ENCODE measurements around the gene SH3BP2. TPM values are rescaled to one million over a fixed set of nuclear protein-coding genes. Genes with fewer than 3 reads are reported as not detected.
"Not testable (repeated sequence)": the region's sequence is repeated elsewhere in the genome, so short reads cannot be mapped to it uniquely, and the experiment has no call there.

The SH3BP2 gene
- total and polyA plus RNA-seq, 7 experiments from 2014 or later = 5.9 to 269 (median 23.1) TPM

DNA sequence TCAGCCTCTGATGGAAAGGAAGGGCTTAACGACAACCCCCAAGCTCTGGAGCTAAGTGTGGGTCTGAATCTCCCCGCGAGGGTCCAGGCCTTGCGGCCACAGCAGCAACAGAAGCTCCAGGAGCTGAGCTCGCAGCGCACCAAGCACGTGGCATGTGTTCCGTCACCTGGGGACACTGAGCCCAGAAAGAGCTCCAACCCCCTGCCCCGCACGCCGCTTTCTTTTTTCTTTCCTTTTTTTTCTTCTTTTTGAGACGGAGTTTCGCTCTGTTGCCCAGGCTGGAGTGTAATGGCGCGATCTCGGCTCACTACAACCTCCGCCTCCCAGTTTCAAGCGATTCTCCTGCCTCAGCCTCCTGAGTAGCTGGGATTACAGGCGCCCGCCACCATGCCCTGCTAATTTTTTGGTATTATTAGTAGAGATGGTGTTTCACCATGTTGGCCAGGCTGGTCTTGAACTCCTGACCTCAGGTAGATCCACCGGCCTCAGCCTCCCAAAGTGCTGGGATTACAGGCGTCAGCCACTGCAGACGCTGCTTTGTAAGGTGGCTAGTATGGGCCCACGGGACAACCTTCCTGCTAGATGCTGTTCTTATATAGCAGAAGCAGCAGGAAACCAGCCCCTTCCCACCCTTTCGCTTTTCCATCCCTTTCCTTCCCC is 36.1 kb upstream of the SH3BP2 start:
- H3K27ac ChIP-seq (ENCODE audit: low read depth, low read length) = peak overlapping the region; percentile 51
- no peaks in the 10 kb centered on the region for H3K27me3 ChIP-seq (ENCODE audit: control insufficient read depth in 2 of 2, insufficient read depth in 2 of 2, low read length in 2 of 2)
- H3K9me3 ChIP-seq (ENCODE audit: control insufficient read depth in 2 of 3, low read length in 3 of 3) = no peaks in the 10 kb centered on the region
- ChIA-PET POLR2A (no interaction called here), CTCF (no interaction called here)
- no peaks in the 10 kb centered on the region for H3K9me3 Mint-ChIP-seq
- intact Hi-C loops (cut with micrococcal nuclease) = loop anchor here (1.0 to 2.0 kb wide), 11 partner anchors 11 to 515 kb away; partner anchors contain the start of genes ADD1 (in 2 of the 2), FAM193A (in 2 of the 2), HAUS3 (in 2 of the 2) and POLN (in 2 of the 2)
- H3K36me3 ChIP-seq (ENCODE audit: control insufficient read depth in 2 of 3, insufficient read depth in 3 of 3, low read length in 3 of 3) = peaks cover 0 to 9% (median 0%) of the 10 kb centered on the region in 3 experiments
- no peaks in the 10 kb centered on the region for H3K27me3 Mint-ChIP-seq
- H3K36me3 Mint-ChIP-seq = peaks cover 0 to 11% (median 0%) of the 10 kb centered on the region in 5 donors
- H3K4me3 Mint-ChIP-seq = peak overlapping the region; percentile 59 to 93 (median 79)
- peaks cover 9 to 12% of the 10 kb centered on the region in 2 donors for H3K4me1 ChIP-seq (ENCODE audit: control insufficient read depth in 2 of 2, insufficient read depth in 2 of 2, low read length in 2 of 2)
- no peak for ATAC-seq
- H3K4me3 ChIP-seq (ENCODE audit: low read length) = peak overlapping the region; percentile 53
- no peak for DNase-seq
- peak overlapping the region; percentile 54 to 84 (median 73) for H3K27ac Mint-ChIP-seq
- H3K4me1 Mint-ChIP-seq = peaks cover 22 to 29% (median 26%) of the 10 kb centered on the region in 7 donors

DNA sequence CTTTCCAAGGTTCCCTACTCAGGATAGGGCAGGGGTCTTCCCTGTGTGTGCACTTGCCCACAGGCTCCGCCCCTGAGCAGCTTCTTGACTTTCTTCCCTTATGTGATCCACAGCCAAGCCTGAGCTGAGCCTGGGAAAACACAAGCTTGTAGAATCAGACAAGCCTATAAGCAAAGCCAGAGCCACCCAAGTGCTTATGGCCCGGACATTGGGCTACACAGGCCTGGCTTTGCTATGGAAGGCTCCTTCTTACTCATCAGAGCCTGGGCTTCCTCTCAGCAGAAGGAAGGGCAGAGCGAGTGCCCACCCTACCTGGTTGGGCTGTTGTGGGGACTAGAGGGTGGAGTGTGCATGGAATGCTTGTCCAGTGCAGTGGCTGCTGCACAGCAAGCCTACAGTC is 35.5 kb upstream of the SH3BP2 start:
- Mint-ChIP-seq H3K4me3 (peak overlapping the region; percentile 26 to 93 (median 74)), H3K4me1 (peaks cover 16 to 27% (median 21%) of the 10 kb centered on the region in 7 donors), H3K9me3 (no peaks in the 10 kb centered on the region), H3K27me3 (no peaks in the 10 kb centered on the region), H3K27ac (peak overlapping the region in 6 of 9 donors; percentile 17 to 80 (median 53)), H3K36me3 (peaks cover 0 to 8% (median 0%) of the 10 kb centered on the region in 5 donors)
- no peaks in the 10 kb centered on the region for H3K27me3 ChIP-seq (ENCODE audit: control insufficient read depth in 2 of 2, insufficient read depth in 2 of 2, low read length in 2 of 2)
- no peak overlapping the region for H3K27ac ChIP-seq (ENCODE audit: low read depth, low read length)
- ChIA-PET CTCF (interaction anchor here (0.5 kb wide), 1 partner anchor 13 kb away, joined by 3 read pairs; no protein-coding TSS in a partner anchor), POLR2A (no interaction called here)
- H3K9me3 ChIP-seq (ENCODE audit: control insufficient read depth in 2 of 3, low read length in 3 of 3) = no peaks in the 10 kb centered on the region
- peaks cover 0 to 6% (median 0%) of the 10 kb centered on the region in 3 experiments for H3K36me3 ChIP-seq (ENCODE audit: control insufficient read depth in 2 of 3, insufficient read depth in 3 of 3, low read length in 3 of 3)
- ATAC-seq (no peak), DNase-seq (no peak)
- intact Hi-C loops (cut with micrococcal nuclease) = loop anchor here (2.0 kb wide), 5 partner anchors 55 to 339 kb away; partner anchors contain the start of genes ADD1 (in 1 of the 2), CFAP99 (in 1 of the 2) and ZFYVE28 (in 1 of the 2)
- H3K4me1 ChIP-seq (ENCODE audit: control insufficient read depth in 2 of 2, insufficient read depth in 2 of 2, low read length in 2 of 2) = peaks cover 9 to 12% of the 10 kb centered on the region in 2 donors
- no peak overlapping the region for H3K4me3 ChIP-seq (ENCODE audit: low read length)

DNA sequence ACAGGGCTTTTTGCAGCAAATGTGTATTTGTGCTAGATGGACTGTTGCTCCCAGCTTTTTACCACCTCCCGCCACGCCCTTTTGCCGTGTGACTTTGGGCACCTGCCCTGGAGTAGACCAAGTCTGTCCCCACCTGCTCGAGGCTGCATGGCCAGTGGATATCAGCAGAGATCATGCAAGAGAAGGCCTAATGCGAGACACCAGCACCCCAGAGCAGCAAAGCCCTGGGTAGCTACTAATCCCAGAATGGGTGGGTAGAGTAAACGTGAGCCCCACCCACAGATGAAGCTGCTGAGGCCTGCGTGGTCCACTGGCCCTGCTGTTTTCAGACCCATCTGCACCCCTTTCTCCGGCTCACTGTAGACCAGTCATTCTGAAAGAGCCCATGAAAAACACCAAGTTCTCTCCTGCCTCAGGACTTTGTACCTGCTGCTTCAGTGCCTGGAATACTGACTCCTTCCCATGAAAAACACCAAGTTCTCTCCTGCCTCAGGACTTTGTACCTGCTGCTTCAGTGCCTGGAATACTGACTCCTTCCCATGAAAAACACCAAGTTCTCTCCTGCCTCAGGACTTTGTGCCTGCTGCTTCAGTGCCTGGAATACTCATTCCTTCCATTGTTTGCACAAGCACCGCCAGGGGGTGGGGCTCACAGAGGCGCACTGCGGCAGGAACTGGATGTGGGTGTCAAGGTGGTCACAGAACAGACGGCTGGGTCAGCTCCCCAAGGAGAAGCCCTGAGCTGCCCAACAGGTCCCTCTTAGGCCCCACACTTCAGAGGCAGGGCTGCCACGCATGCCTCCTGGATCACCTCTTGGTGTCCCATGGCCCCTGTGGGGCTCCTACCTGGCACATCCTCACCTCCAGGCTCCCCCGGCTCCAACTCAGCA is 31.6 kb upstream of the SH3BP2 start:
- Mint-ChIP-seq H3K4me3 (no peak overlapping the region), H3K36me3 (no peaks in the 10 kb centered on the region), H3K9me3 (no peaks in the 10 kb centered on the region), H3K4me1 (peaks cover 0 to 15% (median 5%) of the 10 kb centered on the region in 7 donors), H3K27me3 (no peaks in the 10 kb centered on the region), H3K27ac (peak overlapping the region in 4 of 9 donors; percentile 14 to 71 (median 54))
- Histone ChIP-seq H3K9me3 (ENCODE audit: control insufficient read depth in 2 of 3, low read length in 3 of 3) (no peaks in the 10 kb centered on the region), H3K4me3 (ENCODE audit: low read length) (no peak overlapping the region), H3K4me1 (ENCODE audit: control insufficient read depth in 2 of 2, insufficient read depth in 2 of 2, low read length in 2 of 2) (peaks cover 0 to 4% of the 10 kb centered on the region in 2 donors), H3K27me3 (ENCODE audit: control insufficient read depth in 2 of 2, insufficient read depth in 2 of 2, low read length in 2 of 2) (no peaks in the 10 kb centered on the region), H3K36me3 (ENCODE audit: control insufficient read depth in 2 of 3, insufficient read depth in 3 of 3, low read length in 3 of 3) (no peaks in the 10 kb centered on the region), H3K27ac (ENCODE audit: low read depth, low read length) (no peak overlapping the region)
- POLR2A ChIA-PET = interaction anchor here (0.6 kb wide), 1 partner anchor 1058 kb away, joined by 6 read pairs; no protein-coding TSS in a partner anchor
- DNase-seq = no peak
- CTCF ChIA-PET = interaction anchor here (1.1 to 1.4 kb wide), 2 partner anchors 118 to 193 kb away, joined by 3 read pairs; no protein-coding TSS in a partner anchor
- no peak for ATAC-seq
- intact Hi-C loops (cut with micrococcal nuclease) = loop anchor here (5.0 kb wide), 2 partner anchors 36 to 276 kb away; no protein-coding TSS in a partner anchor

DNA sequence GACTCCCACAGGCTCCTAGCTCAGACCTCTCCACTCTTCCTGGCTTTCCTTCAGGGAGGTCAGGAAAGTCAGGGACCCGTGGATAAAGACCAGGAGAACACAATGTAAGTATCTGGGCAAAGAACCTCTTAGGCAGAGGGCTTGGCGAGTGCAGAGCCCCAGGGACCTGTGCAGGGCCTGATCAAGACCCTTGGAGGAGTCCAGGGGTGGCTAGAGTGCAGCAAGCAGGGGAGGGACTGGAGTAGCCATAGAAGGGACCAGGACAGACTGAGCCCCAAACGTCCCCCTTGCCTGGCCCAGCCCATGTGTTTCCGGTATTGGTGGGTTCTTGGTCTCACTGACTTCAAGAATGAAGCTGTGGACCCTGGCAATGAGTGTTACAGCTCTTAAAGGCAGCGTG is 30.8 kb upstream of the SH3BP2 start:
- no peak for ATAC-seq

GRCh38 chr4:2762486-2763370 is 30.2 kb upstream of the SH3BP2 start:
- not testable (repeated sequence) for H3K27ac ChIP-seq (ENCODE audit: low read depth, low read length); ATAC-seq; H3K36me3 ChIP-seq (ENCODE audit: control insufficient read depth in 2 of 3, insufficient read depth in 3 of 3, low read length in 3 of 3); H3K36me3 Mint-ChIP-seq; DNase-seq; H3K4me1 ChIP-seq (ENCODE audit: control insufficient read depth in 2 of 2, insufficient read depth in 2 of 2, low read length in 2 of 2); H3K9me3 Mint-ChIP-seq; H3K4me3 ChIP-seq (ENCODE audit: low read length); H3K27me3 ChIP-seq (ENCODE audit: control insufficient read depth in 2 of 2, insufficient read depth in 2 of 2, low read length in 2 of 2); H3K9me3 ChIP-seq (ENCODE audit: control insufficient read depth in 2 of 3, low read length in 3 of 3); H3K27me3 Mint-ChIP-seq
- CTCF ChIA-PET = interaction anchor here (0.6 to 1.5 kb wide), 4 partner anchors 21 to 274 kb away, joined by 3 to 6 read pairs (median 4); no protein-coding TSS in a partner anchor
- H3K27ac Mint-ChIP-seq = peak overlapping the region in 1 of 9 donors; percentile 36
- H3K4me1 Mint-ChIP-seq = peaks cover 0 to 14% (median 4%) of the 10 kb centered on the region in 7 donors
- POLR2A ChIA-PET = interaction anchor here (1.5 to 2.6 kb wide), 2 partner anchors 23 to 191 kb away, joined by 3 to 5 read pairs; no protein-coding TSS in a partner anchor
- intact Hi-C loops (cut with micrococcal nuclease) = loop anchor here (5.0 kb wide), 2 partner anchors 35 to 275 kb away; no protein-coding TSS in a partner anchor
- H3K4me3 Mint-ChIP-seq = peak overlapping the region in 3 of 10 donors; percentile 39 to 81 (median 77)

More for the DNA sequence above, 30.8 kb upstream of the SH3BP2 start:
- Mint-ChIP-seq H3K27ac (peak overlapping the region in 2 of 9 donors; percentile 41 to 71), H3K4me3 (no peak overlapping the region), H3K9me3 (no peaks in the 10 kb centered on the region), H3K4me1 (peaks cover 0 to 16% (median 5%) of the 10 kb centered on the region in 7 donors), H3K27me3 (no peaks in the 10 kb centered on the region), H3K36me3 (no peaks in the 10 kb centered on the region)
- intact Hi-C loops (cut with micrococcal nuclease) = loop anchor here (5.0 kb wide), 2 partner anchors 35 to 275 kb away; no protein-coding TSS in a partner anchor
- ChIA-PET CTCF (interaction anchor here (0.6 to 1.4 kb wide), 3 partner anchors 120 to 274 kb away, joined by 3 to 6 read pairs (median 3); no protein-coding TSS in a partner anchor), POLR2A (interaction anchor here (2.6 kb wide), 1 partner anchor 24 kb away, joined by 5 read pairs; no protein-coding TSS in a partner anchor)
- Histone ChIP-seq H3K9me3 (ENCODE audit: control insufficient read depth in 2 of 3, low read length in 3 of 3) (no peaks in the 10 kb centered on the region), H3K36me3 (ENCODE audit: control insufficient read depth in 2 of 3, insufficient read depth in 3 of 3, low read length in 3 of 3) (no peaks in the 10 kb centered on the region), H3K27me3 (ENCODE audit: control insufficient read depth in 2 of 2, insufficient read depth in 2 of 2, low read length in 2 of 2) (no peaks in the 10 kb centered on the region), H3K4me3 (ENCODE audit: low read length) (no peak overlapping the region), H3K4me1 (ENCODE audit: control insufficient read depth in 2 of 2, insufficient read depth in 2 of 2, low read length in 2 of 2) (no peaks in the 10 kb centered on the region), H3K27ac (ENCODE audit: low read depth, low read length) (no peak overlapping the region)
- no peak for DNase-seq

All from naive thymus-derived CD4-positive, alpha-beta T cell (primary cell).